ENCODE data around the gene CHEK1. TPM values are rescaled to one million over a fixed set of nuclear protein-coding genes. Genes with fewer than 3 reads are reported as not detected.

The CHEK1 gene
- total RNA-seq, 1 experiment from 2014 or later, result 71.6 TPM

GRCh38 chr11:125662689-125663088 lies 37.7 kb downstream of the CHEK1 start:
- intact Hi-C loops (cut with micrococcal nuclease; ENCODE audit: unreplicated experiment) (no loop called here), in situ Hi-C loops (cut with HindIII; ENCODE audit: low pct_unique_long_range_greater_than_20kb, low sequenced_read_pairs) (no loop called here)
- Histone ChIP-seq H3K4me1 (ENCODE audit: control insufficient read depth, insufficient read depth, low read length) (no peaks in the 10 kb centered on the region), H3K27ac (ENCODE audit: low read length) (no peak overlapping the region), H3K36me3 (ENCODE audit: control insufficient read depth, insufficient read depth, low read length) (no peaks in the 10 kb centered on the region), H3K9me3 (ENCODE audit: control insufficient read depth, insufficient read depth, low read depth, low read length) (no peaks in the 10 kb centered on the region), H3K4me3 (ENCODE audit: low read depth in 2 of 2, low read length in 2 of 2) (no peak overlapping the region), H3K27me3 (ENCODE audit: control insufficient read depth, insufficient read depth, low read length) (no peaks in the 10 kb centered on the region)
- BruUV-seq (replicated peaks), result no TSS peak
- ChIA-PET POLR2A (no interaction called here), CTCF (no interaction called here)
- TF ChIP-seq, protein P1, sequence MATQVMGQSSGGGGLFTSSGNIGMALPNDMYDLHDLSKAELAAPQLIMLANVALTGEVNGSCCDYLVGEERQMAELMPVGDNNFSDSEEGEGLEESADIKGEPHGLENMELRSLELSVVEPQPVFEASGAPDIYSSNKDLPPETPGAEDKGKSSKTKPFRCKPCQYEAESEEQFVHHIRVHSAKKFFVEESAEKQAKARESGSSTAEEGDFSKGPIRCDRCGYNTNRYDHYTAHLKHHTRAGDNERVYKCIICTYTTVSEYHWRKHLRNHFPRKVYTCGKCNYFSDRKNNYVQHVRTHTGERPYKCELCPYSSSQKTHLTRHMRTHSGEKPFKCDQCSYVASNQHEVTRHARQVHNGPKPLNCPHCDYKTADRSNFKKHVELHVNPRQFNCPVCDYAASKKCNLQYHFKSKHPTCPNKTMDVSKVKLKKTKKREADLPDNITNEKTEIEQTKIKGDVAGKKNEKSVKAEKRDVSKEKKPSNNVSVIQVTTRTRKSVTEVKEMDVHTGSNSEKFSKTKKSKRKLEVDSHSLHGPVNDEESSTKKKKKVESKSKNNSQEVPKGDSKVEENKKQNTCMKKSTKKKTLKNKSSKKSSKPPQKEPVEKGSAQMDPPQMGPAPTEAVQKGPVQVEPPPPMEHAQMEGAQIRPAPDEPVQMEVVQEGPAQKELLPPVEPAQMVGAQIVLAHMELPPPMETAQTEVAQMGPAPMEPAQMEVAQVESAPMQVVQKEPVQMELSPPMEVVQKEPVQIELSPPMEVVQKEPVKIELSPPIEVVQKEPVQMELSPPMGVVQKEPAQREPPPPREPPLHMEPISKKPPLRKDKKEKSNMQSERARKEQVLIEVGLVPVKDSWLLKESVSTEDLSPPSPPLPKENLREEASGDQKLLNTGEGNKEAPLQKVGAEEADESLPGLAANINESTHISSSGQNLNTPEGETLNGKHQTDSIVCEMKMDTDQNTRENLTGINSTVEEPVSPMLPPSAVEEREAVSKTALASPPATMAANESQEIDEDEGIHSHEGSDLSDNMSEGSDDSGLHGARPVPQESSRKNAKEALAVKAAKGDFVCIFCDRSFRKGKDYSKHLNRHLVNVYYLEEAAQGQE (IDR thresholded peaks at IDR 0.05; ENCODE audit: insufficient read depth in 1 of 2, low read depth in 2 of 2, low read length in 1 of 2), result no peak
- TF ChIP-seq TCF7L2 (IDR thresholded peaks at IDR 0.05; ENCODE audit: low read depth, low read length) (no peak), SIN3A (IDR thresholded peaks at IDR 0.05; ENCODE audit: borderline replicate concordance, insufficient read depth, low read depth, low read length) (no peak), POLR2AphosphoS5 (IDR thresholded peaks at IDR 0.05; ENCODE audit: low read depth, low read length) (no peak)
- TF ChIP-seq, protein P2, sequence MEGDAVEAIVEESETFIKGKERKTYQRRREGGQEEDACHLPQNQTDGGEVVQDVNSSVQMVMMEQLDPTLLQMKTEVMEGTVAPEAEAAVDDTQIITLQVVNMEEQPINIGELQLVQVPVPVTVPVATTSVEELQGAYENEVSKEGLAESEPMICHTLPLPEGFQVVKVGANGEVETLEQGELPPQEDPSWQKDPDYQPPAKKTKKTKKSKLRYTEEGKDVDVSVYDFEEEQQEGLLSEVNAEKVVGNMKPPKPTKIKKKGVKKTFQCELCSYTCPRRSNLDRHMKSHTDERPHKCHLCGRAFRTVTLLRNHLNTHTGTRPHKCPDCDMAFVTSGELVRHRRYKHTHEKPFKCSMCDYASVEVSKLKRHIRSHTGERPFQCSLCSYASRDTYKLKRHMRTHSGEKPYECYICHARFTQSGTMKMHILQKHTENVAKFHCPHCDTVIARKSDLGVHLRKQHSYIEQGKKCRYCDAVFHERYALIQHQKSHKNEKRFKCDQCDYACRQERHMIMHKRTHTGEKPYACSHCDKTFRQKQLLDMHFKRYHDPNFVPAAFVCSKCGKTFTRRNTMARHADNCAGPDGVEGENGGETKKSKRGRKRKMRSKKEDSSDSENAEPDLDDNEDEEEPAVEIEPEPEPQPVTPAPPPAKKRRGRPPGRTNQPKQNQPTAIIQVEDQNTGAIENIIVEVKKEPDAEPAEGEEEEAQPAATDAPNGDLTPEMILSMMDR (IDR thresholded peaks at IDR 0.05), result no peak
- no peak for ATAC-seq
- no peak for DNase-seq (ENCODE audit: low read depth, low spot score)

DNA sequence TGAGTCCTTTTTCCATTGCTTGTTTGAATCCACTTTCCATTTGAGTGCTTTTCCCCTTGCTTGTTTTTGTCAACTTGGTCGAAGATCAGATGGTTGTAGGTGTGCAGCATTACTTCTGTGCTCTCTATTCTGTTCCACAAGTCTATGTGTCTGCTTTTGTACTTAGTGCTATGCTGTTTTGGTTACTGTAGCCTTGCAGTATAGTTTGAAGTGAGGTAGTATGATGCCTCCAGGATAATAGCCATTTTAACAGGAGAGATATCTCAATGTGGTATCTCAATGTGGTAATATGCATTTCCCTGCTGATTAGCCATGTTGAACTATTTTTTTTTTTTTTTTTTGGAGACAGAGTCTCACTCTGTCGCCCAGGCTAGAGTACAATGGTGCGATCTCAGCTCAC lies 38.9 kb downstream of the CHEK1 start:
- no peak for DNase-seq (ENCODE audit: low read depth, low spot score)
- no peak overlapping the region for H3K27ac ChIP-seq (ENCODE audit: low read length)
- ChIA-PET POLR2A (no interaction called here), CTCF (no interaction called here)
- in situ Hi-C loops (cut with HindIII; ENCODE audit: low pct_unique_long_range_greater_than_20kb, low sequenced_read_pairs), result no loop called here
- TF ChIP-seq TCF7L2 (IDR thresholded peaks at IDR 0.05; ENCODE audit: low read depth, low read length) (no peak), SIN3A (IDR thresholded peaks at IDR 0.05; ENCODE audit: borderline replicate concordance, insufficient read depth, low read depth, low read length) (no peak)
- H3K4me3 ChIP-seq (ENCODE audit: low read depth in 2 of 2, low read length in 2 of 2), result no peak overlapping the region
- H3K9me3 ChIP-seq (ENCODE audit: control insufficient read depth, insufficient read depth, low read depth, low read length), result no peaks in the 10 kb centered on the region
- H3K4me1 ChIP-seq (ENCODE audit: control insufficient read depth, insufficient read depth, low read length), result no peaks in the 10 kb centered on the region
- ATAC-seq, result no peak
- intact Hi-C loops (cut with micrococcal nuclease; ENCODE audit: unreplicated experiment), result no loop called here
- H3K36me3 ChIP-seq (ENCODE audit: control insufficient read depth, insufficient read depth, low read length), result no peaks in the 10 kb centered on the region
- no peaks in the 10 kb centered on the region for H3K27me3 ChIP-seq (ENCODE audit: control insufficient read depth, insufficient read depth, low read length)
- BruUV-seq (replicated peaks), result no TSS peak

- ATAC-seq, result no peak
- no TSS peak for BruUV-seq (replicated peaks)
- TF ChIP-seq, protein P1 (IDR thresholded peaks at IDR 0.05; ENCODE audit: insufficient read depth in 1 of 2, low read depth in 2 of 2, low read length in 1 of 2), result no peak
- TF ChIP-seq, protein P2 (IDR thresholded peaks at IDR 0.05), result no peak
- TF ChIP-seq TCF7L2 (IDR thresholded peaks at IDR 0.05; ENCODE audit: low read depth, low read length), result no peak
- no peak for TF ChIP-seq POLR2AphosphoS5 (IDR thresholded peaks at IDR 0.05; ENCODE audit: low read depth, low read length)
- no peak for TF ChIP-seq SIN3A (IDR thresholded peaks at IDR 0.05; ENCODE audit: borderline replicate concordance, insufficient read depth, low read depth, low read length)
- no peak for DNase-seq (ENCODE audit: low read depth, low spot score)
- Histone ChIP-seq H3K4me1 (ENCODE audit: control insufficient read depth, insufficient read depth, low read length) (no peaks in the 10 kb centered on the region), H3K27me3 (ENCODE audit: control insufficient read depth, insufficient read depth, low read length) (no peaks in the 10 kb centered on the region), H3K36me3 (ENCODE audit: control insufficient read depth, insufficient read depth, low read length) (no peaks in the 10 kb centered on the region), H3K9me3 (ENCODE audit: control insufficient read depth, insufficient read depth, low read depth, low read length) (no peaks in the 10 kb centered on the region), H3K4me3 (ENCODE audit: low read depth in 2 of 2, low read length in 2 of 2) (no peak overlapping the region), H3K27ac (ENCODE audit: low read length) (no peak overlapping the region)
- in situ Hi-C loops (cut with HindIII; ENCODE audit: low pct_unique_long_range_greater_than_20kb, low sequenced_read_pairs) (no loop called here), intact Hi-C loops (cut with micrococcal nuclease; ENCODE audit: unreplicated experiment) (no loop called here)
- CTCF ChIA-PET, result no interaction called here
- POLR2A ChIA-PET, result no interaction called here
These were observed 42.2 kb downstream of the CHEK1 start for GRCh38 chr11:125667151-125667550.

Measured in Panc1 (cell line).